GM21423 (cell line): ENCODE measurements around the gene LAMC3.

Source experiments
- ATAC-seq: cut with Tn5 transposase; IDR thresholded peaks from one replicate; pipeline ENCODE4 v1.9.1; 2021; ENCODE audit warnings: mild to moderate bottlenecking, moderate library complexity; ENCODE audit not compliant: unreplicated experiment

Gene LAMC3

DNA sequence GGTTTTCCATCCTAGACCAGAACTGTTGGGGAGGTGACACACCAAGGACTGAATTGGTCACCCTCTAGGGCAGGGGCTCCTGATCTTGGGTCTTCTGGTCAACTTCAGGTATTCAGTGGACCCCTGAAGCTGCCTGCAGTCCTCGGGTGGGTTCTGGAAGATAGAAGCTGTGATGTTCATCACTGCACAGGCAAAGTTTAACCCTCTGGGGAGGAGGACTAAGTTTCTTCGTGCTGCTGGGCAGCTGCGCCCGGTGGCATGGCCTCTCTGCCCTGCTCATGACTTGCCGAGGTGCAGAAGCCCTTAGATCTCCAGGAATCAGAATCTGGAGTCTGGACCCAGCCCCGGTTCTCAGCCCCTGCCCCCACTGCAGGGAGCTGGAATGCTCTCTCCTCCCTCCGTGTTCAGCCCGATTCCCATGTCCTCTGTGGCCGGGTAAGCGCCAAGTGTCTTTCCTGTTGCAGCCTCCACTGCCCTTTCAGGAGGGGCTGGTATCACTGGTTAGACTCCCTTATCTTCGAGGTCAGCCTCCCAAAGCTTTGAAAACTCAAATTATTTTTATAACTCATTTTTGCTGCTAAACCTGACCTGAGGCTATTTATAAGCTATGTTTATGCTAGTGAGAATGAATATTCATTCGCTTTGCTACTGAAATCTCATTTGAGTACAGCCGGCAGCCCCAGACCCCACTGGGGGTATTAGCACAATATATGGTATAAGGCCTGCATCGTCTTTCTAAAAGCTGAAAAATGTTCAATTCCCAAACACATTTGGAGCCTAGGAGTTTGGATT, 1.7 kb downstream of the LAMC3 start:
- ATAC-seq = no peak

DNA sequence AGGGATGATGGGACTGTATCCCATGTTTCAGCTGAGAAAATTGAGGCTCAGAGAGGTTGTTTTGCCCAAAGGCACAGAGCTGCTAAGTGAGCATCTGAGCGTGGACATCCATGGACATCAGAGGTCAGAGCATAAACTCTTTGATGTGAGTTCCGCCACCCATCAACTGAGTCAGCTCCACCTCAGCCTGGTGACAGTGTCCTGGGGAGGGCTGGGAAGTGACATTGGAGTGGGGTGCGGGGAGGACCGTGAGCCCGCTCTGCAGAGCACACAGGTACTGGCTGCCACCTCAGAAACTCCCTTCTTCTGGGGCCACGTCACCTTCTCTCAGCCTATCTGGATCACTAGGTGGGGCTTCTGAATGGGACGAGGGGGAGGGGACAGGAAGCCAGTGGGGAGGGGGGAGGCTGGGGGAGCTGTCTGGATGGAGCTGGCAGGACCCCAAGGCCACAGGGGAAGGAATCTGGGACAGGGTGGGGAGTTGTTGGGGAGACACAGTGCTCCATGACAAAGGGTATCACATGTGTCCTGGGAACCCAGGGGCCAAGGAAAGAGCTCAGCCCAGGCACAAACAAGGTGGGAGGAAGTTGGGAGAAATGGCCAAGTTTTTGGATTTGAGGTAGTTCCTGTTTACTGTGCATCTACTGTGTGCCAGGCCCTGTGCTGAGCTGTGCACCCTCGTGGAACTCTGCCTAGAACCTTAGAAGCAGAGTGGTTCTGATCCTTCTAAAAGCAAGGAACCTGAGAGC, 2.5 kb downstream of the LAMC3 start:
- ATAC-seq = no peak

DNA sequence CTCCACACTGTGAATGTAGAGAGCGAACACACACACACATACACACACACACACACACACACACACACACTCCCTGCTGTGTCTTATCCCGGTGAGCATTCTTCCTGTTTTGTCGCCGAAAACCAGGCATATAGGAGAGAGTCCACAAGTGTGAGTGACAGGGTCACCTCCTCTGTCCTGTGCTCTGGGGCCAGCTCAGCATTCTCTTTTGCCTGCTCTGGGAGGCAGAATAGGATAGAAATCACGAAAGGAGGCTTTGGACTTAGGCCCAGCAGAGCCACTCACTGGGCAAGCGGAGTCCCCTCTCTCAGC, 3.0 kb downstream of the LAMC3 start:
- no peak for ATAC-seq

DNA sequence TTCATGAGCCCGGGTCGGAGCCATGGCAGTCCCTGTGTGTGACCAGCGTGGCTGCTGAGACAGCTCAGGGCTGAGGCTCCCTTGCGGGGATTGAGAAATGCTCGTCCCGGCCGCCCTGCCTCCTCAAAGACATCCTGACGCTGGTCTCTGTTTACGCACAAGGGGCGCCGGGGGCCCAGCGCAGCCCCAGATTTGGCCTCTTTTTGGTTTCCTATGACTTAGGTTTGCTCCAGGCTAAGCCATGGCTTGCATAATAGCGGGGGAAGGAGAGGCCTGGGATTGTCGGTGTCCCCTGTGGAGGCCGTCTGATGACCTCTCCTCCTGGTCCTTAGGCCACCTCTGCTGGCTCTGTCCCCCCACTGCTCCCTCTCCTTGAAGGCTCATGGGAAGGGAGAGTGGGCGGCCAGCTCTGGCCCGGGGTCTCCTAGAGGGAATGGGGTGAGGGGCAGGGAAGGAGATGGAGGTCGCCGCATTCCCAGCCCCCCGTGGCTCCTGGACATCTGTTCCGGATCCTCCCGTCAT, 3.5 kb downstream of the LAMC3 start:
- ATAC-seq = no peak

DNA sequence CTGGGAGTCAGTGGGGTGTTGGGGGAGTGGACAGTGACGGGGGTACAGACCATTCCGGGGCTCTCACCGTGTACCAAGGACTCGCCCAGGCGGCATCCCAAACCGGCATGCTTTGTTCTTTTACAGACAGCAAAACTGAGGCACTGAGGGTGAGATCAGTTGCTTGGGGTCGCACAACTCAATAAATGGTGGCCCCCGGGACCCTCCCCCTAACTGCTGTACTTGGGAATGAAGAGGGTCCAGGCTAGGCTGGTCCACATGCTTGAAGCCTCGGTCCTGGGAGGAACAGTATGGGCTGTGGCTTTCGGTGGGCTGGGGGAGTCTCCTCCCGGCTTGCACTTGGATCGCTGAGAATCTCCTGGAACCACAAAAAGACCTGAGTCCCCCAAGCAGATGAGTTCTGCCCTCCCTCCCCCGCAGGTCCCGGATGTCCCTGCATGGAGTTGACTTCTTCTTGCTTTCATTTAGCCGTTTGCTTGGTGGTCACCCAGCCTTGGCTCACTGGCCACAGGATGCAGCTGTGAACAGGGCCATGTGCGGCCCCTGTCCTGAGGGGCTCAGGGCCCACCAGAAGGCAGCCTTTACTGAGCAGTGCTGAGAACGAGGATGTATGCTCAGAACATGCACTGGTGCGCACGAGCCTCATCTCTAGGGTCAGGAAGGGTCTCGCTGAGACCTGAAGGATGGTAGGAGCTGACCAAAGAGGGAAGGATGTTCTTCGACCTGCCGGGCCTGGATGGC, 4.2 kb downstream of the LAMC3 start:
- no peak for ATAC-seq

DNA sequence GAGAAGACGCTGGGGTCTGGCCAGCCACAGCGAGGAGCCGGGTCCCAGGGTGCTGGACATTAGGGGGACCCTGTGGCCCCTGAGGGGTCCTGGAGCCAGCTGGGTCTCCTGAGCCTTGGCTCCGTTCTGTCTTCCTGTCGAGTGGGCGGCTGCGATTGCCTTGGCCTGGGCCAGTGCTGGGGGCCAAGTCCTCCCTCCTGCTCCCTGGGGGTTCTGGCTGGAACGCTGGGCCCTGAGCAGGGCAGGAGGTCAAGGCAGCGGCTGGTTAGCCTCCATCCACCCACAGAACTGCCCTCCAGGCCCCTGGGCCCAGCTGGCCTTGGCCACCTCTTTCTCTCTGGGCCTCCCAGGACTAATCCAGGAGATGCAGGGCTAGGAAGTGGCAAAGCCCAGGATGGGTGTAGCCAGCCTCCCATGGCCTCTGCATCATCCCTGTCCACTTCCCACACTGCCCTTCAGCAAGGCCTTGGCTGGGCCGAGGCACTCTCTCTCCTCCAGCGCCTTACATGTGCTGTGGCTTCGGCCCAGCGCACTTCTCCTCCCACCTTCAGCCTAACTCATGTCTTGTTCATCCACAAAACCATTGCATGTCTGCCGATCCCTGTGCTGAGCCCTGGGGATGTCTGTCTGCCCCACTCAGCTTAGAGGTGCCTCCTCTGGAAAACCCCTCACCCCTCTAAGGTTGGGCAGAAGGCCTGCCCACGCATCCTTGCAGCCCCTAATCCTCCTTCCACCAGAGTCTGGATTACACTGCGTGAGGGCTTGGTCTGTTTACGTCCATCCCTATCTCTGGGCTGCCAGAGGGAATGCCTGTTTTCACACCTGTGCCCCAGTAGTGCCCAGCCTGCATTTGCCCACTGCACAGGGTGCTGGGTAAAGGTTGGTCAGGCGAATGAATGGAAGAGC, 5.0 kb downstream of the LAMC3 start:
- no peak for ATAC-seq

DNA sequence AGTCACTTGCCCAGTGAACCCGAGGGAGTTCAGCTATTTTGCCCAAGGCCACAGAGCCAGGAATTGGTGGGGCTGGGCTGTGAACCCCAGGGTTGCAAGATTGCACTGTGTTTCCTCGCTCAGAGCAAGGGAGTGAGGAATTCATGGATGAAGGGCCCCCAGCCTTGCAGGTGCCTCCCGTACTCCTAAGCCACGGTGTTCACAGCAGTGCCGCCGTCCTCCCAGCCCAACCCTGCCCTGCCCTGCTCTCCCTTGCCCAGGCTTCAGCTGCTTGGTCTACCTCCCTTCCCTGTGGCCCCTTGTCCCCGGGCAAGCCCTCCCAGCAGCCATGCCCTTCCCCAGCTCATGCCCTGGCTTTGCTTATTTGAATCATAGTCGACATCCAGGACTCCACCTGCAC, 6.1 kb downstream of the LAMC3 start:
- no peak for ATAC-seq

DNA sequence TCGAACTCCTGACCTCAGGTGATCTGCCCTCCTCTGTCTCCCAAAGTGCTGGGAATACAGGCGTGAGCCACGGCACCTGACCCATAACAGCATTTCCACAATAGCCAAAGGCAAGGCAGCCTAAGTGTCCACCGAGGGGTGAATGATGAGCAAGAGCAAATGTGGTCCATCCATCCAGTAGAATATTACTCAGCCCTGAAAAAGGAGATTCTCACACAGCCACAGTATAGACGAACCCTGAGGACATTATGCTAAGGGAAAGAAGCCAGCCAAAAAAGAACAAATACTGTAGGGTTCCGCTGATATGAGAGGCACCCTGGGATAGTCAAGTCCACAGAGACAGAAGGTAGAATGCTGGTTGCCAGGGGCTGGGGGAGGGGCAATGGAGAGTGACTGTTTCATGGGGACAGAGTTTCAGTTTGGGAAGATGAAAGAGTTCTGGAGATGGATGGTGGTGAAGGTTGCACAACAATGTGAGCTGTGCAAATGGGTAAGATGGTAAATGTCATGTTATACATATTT, 7.0 kb downstream of the LAMC3 start:
- no peak for ATAC-seq

DNA sequence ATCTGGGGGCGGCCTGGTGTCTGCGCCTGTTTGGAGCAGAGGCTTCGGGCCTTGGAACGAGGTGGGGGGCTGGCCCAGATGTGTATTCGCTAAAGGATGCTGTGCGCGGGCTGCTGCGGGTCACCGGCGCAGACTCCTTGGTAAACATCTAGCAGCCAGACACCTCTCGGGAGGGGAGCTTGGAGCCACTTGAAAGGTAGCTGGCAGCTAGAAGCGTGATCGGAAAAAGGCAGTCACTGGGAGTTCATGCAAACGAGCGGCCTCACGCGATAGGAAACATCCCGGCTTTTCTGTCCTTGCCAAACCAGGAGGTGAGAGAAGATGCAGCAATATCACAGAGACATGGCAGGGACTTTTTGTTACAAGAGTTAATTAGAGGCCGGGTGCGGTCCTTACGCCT, 8.1 kb downstream of the LAMC3 start:
- ATAC-seq = no peak

DNA sequence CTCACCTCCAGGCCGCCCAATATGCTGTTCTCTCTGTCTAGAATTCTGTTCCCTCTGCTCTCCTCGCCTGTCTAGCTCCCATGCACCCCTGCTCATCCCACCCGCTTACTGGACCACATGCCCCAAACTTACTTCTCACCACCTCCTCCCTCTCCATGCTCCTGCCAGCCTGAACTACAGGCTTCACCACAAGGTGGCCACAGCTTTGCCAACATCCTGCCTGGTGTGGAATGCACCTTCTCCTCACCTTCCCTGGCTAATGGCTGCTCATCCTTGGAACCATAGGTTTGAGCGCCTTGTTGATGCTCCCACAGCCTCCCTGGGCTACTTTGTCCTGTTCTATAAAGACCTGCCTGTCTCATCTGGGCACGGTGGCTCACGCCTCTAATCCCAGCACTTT, 9.6 kb downstream of the LAMC3 start:
- no peak for ATAC-seq

DNA sequence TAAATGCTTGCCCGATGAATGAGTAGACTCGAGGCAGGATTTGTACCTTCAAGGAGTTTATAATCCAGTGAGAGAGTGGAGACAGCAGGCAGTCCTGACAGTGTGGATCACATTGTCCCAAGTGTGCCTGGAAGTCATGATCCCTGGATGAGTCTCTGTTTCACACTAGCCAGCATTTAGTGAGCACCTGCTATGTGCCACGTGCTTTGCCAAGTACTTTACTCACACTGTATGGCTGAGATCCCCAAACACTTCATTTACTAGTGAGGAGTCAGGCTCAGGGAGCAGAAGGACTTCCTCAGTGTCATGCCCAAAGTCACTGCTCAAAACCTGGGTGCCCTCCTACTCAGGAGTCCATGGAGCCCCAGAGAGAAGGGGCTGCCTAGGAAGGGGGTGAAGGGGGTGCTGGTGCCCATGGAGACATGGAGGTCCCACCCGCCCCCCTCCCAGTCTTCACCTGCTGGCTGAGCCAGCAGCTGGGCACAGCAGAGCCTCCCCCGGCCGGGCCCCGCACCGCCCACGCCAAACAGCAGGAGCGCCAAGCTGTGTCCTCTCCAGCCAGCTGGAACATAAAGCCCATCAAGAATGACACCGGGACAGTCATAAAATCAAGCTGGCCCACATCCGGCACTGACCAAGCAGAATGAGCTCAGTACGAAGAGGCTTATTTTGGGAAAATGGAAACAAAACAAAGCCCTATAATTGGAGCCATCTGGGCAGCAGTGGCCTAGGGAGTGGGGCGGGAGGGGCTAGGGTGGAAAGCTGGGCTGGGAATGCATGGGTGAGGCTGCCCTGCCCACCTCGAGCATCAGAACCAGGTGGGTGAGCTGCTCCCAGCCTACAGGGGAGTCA, 10.6 kb downstream of the LAMC3 start:
- no peak for ATAC-seq

DNA sequence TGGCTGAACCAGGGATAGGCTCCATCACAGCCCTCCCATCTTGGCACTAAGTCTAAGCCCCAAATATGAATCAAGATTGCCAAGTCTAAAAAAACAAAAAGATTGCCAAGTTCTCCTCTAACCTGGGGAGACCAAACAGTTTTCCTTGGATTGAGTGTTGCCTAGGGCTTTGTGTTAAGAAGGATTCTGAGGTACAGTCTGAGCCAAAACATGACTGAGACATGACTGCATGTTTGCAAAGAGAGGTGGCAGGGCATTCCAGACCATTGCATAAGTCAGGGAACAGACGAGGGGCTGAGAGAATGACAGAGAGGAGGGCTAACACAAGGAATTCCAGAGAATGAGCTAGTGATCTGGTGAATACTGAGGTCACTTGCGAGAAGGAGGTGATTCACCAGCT, 11.4 kb downstream of the LAMC3 start:
- ATAC-seq = no peak

DNA sequence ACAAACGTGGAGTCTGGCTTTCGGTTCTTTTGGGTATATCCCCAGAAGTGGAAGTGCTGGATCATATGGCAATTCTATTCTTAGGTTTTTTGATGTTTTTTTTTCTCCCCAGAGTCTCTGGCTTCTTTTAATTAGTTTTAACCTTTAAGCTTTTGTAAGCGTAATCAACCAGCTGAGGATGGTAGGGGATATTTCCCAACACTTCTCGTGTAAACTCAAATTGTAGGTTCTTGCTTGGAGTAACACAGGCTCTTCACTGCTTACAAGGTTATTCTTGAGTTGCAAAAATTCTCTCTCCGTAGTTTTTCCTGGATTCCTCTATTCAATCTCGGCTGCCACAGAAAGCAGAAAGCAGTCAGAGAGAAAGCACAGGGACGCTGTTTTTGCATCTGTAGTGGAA, 11.9 kb downstream of the LAMC3 start:
- no peak for ATAC-seq

DNA sequence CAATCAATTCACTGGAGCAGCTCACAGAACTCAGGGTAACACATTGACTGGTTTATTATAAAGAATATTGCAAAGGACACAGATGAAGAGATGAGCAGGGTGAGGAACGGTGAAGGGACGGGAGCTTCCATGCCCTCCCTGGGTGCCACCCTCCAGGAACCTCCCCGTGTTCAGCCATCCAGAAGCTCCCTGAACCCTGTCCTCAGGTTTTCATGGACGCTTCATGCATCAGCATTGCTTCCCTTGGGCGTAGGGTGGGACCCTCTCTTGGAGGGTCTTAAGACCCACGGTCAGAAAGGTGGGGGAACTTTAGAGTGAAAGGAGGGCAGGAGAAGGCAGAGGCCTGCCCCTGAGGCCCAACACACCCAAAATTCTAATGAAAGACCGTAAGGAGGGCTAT, 12.8 kb downstream of the LAMC3 start:
- no peak for ATAC-seq

DNA sequence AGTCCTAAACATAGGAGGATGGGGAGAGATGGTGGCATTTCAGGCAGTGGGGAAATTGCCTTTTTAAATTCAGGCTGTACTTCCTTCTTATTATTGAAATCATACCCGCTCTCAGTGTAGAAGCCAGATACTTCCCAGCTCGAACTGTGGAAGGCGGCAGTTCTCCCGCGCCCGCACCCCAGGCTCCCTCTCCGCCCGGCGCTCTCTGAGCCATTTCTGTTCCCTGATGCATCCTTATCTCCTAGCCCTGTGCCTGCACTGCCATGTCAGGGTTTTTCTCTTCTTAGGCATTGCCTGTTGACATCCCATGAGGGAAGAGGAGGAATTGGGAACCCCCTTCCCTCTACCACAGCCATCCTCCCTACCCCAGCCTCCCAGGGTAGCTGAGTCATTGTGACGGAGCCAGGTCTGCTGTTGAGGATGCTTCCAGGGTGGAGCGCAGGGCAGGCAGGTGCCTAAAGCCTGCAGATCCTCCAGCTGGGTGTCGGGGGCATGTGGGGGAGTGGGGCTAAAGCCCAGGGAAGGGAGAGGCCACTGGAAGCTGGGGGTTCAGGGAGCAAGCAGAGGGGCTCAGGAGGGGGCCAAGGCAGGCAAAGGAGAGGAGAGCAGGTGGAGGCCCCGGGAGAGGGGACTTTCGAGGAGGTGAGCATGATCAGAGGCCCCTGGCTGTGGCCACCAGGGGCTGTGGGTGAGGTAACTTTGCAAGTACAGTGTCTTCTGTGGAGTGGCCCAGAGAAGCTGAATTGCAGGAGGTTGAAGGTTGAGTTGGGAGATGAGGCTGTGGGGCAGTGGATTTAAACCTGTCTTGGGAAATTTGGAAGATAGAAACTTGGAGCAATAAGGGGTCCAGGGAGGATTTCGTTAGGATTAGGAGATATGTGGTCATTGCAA, 16.2 kb downstream of the LAMC3 start:
- ATAC-seq = no peak

DNA sequence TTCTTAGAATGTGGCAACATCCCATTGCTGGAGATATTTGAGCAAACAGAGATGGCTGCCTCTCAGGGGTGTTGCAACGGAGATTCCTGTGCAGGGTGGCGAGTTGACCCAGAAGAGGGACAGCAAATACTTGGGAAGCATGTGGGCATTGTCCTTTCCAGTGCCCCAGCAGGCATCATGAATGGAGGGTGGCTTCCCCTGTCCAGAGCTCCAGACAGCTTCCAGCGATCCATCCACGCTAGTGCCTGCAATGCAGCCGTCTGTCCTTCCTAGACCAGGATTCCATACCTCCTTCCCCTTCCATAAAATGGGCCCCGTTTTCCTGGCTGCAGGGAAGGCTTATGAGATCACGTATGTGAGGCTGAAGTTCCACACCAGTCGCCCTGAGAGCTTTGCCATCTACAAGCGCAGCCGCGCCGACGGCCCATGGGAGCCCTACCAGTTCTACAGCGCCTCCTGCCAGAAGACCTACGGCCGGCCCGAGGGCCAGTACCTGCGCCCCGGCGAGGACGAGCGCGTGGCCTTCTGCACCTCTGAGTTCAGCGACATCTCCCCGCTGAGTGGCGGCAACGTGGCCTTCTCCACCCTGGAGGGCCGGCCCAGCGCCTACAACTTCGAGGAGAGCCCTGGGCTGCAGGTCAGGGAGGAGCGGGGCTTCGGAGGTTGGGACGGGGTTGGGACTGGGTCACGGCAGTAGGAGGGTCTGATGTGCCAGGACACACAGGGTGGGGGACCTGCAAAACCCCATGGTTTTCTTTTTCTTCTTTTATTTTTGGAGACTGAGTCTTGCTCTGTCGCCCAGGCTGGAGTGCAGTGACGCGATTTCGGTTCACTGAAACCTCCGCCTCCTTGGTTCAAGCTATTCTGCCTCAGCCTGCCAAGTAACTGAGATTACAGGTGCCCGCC, 17.2 kb downstream of the LAMC3 start:
- no peak for ATAC-seq

DNA sequence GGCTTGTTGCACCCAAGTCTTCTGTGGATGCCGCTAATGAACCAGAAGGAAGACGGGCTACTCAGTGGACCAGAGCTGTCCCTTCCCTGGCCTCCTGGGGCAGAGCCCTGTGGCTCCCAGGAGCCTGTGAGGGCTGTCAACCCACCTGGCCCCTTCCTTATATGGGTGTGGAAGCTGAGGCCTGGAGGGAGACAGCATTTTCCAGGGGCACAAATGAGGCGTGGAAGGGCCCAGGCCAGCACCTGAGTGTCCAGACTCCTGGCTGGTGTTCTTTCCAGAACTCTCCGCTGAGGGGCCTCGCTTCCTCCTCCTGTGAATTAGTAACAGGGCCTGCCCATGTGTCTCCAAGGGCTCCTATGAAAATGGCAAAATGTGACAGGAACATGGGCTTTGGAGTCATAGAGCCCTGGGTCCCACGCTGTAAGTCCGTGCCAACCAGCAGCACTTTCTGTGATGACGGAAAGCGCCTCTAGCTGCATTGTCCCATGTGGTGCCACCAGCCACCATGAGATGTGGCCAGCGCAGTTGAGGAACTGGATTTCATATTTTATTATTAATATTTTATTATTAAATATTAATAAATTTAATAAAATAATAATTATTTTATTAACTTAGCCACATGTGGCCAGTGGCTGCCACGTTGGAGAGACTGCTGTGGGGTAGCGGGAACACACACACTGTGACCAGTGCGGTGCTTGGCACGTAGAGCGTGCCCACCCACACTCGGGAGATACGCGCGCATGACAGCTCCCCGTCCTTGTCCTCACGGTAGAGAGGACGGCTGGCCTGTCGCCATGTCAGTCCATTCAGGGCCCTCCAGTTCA, 18.3 kb downstream of the LAMC3 start:
- ATAC-seq = no peak
